BLaER1 treated with 17β-estradiol and CSF1 and Interleukin-3, amounts not matched to agents 10 nM and 100 nM (cell line): ENCODE measurements around the gene CABP2.
"Not testable (repeated sequence)": the region's sequence is repeated elsewhere in the genome, so short reads cannot be mapped to it uniquely, and the experiment has no call there.

Experiments used
- H3K27ac ChIP-seq, 11 experiments: shearing (Covaris generic); formaldehyde crosslinking; 2 replicates each; pipeline ENCODE4 v1.8.1; 2022
- H3K27me3 ChIP-seq, 11 experiments: shearing (Covaris generic); formaldehyde crosslinking; 2 replicates each; pipeline ENCODE4 v1.8.1; 2022
- H3K36me3 ChIP-seq, 11 experiments: shearing (Covaris generic); formaldehyde crosslinking; 2 replicates each; pipeline ENCODE4 v1.8.1; 2022
- H3K4me1 ChIP-seq, 10 experiments: shearing (Covaris generic); formaldehyde crosslinking; 2 replicates each; pipeline ENCODE4 v1.8.1; 2022
- H3K4me2 ChIP-seq, 11 experiments: shearing (Covaris generic); formaldehyde crosslinking; 2 replicates each; pipeline ENCODE4 v1.8.1; 2022
- H3K4me3 ChIP-seq, 10 experiments: shearing (Covaris generic); formaldehyde crosslinking; 2 replicates each; pipeline ENCODE4 v1.8.1; 2022
- H3K9ac ChIP-seq, 11 experiments: shearing (Covaris generic); formaldehyde crosslinking; 2 replicates each; pipeline ENCODE4 v1.8.1; 2022
- H3K9me3 ChIP-seq, 11 experiments: shearing (Covaris generic); formaldehyde crosslinking; replicated peaks in 1 of 11; 2 replicates each; pipeline ENCODE4 v1.8.1; 2022
- H4K20me1 ChIP-seq, 11 experiments: shearing (Covaris generic); formaldehyde crosslinking; 2 replicates each; pipeline ENCODE4 v1.8.1; 2022
- Cebpa-rat ChIP-seq, 11 experiments: shearing (Covaris generic); IDR thresholded peaks; 2 replicates each; pipeline ENCODE4 v1.8.1; 2022

The CABP2 gene

DNA sequence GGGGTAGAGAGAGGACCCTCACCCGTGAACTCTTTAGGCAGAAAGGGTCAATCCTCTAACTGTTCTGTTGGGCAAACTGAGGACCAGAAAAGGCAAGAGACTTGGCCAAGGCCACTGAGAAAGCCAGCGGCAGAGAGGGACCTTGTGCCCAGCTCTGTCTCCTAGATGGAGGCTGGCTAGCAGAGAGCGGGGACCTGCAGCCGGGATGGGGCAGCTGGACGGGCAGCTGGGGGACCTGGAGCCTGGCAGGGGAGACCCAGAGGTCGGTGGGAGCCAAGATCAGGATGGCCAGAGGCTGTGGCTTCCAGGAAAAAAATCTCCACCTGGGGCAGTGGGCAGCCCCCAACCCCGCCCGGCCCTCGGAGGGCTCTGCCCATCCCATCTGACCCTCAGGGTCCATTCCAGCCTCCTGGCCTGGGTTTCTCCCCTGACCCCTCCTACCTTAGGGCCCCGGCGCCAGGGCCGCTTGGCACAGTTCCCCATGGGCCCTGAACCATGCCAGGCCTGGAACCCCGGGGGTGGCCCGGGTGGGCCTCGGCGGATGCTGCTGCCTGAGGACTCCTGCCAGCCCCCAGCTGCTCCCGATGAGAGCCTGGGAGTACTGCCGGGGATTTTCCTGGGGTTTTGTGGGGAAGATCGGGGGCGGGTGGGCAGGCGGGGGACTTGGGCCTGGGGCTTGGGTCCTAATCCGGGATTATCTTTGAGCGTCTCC is at the start of gene CABP2:
TSS of gene CABP2 (minus strand) at position 603 of the 712 bp plus-strand sequence. CDS start at position 483, 120 bp downstream.
- Histone ChIP-seq H4K20me1 (no peaks in the 10 kb centered on the region), H3K9ac (no peak within 1 kb of the TSS; a peak in 1 of 22 replicates), H3K4me3 (no peak within 1 kb of the TSS), H3K4me1 (no peaks in the 10 kb centered on the region), H3K9me3 (peaks cover 0 to 6% (median 0%) of the 10 kb centered on the region in 11 experiments; a peak in 7 of 22 replicates), H3K27me3 (no peaks in the 10 kb centered on the region), H3K4me2 (no peak within 1 kb of the TSS), H3K36me3 (no peaks in the 10 kb centered on the region), H3K27ac (no peak within 1 kb of the TSS)
- TF ChIP-seq Cebpa-rat (IDR thresholded peaks at IDR 0.05) = no peak

DNA sequence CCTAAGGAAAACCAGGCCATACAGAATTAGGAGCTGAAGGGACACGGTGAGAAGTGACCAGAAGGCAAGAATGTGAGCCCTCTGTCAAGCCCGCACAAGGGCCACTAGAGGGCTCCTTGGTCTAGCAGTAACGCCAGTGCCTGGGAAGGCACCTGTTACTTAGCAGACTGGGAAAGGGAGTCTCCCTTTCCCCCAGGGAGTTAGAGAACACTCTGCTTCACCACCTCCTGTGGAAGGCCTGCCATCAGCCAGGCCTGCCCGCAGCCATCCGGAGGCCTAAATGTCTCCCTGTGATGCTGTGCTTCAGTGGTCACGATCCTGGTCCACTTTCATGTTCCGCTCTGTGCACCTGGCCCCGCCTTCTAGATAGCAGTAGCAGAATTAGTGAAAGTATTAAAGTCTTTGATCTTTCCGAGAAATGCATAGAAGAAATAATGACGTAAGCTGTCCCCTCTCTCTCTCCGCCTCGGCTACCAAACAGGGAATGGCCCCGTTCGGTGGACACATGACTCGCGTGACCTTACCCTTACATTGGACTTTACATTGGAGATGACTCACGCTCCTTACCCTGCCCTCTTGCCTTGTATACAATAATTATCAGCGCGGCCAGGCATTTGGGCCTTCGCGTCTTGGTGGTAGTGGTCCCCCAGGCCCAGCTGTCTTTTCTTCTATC is 49.6 kb upstream of the CABP2 start:
- H3K27ac ChIP-seq = no peak overlapping the region
- H3K9me3 ChIP-seq = no peaks in the 10 kb centered on the region
- H3K4me1 ChIP-seq = peaks cover 3 to 24% (median 8%) of the 10 kb centered on the region in 10 experiments; a peak in 15 of 20 replicates
- TF ChIP-seq Cebpa-rat (IDR thresholded peaks at IDR 0.05) = no peak
- no peak overlapping the region; a peak in 1 of 22 replicates for H3K9ac ChIP-seq
- no peaks in the 10 kb centered on the region for H4K20me1 ChIP-seq
- H3K4me2 ChIP-seq = peak overlapping the region; percentile 6 to 92 (median 61); a peak in 18 of 22 replicates
- H3K36me3 ChIP-seq = no peaks in the 10 kb centered on the region
- H3K4me3 ChIP-seq = 0 out of 20 replicates have a peak overlapping the region, but pooled peaks of 1 of the 10 experiments have one; percentile 18
- no peaks in the 10 kb centered on the region for H3K27me3 ChIP-seq

DNA sequence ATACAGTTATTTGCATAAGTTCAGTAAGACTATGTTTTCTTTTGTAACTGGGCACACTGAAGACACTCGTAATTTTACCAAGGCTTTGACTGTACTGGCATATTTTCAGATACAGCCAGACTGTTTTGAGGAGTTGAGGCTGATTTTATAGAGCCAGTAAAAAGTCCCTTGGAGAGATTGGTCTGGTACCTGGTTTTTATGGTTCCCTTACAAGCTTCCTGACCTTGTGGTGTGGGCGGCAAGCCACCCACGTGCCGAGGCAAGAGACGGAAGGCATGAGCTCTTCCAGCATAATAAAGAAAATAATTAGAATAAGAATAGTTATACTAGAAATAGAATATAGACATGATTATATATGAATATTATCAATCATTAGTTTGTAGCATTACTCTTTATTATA is 49.1 kb upstream of the CABP2 start:
- no peak for TF ChIP-seq Cebpa-rat (IDR thresholded peaks at IDR 0.05)
- Histone ChIP-seq H3K27ac (no peak overlapping the region), H4K20me1 (no peaks in the 10 kb centered on the region), H3K4me3 (no peak overlapping the region), H3K36me3 (no peaks in the 10 kb centered on the region), H3K4me1 (peaks cover 3 to 18% (median 8%) of the 10 kb centered on the region in 10 experiments; a peak in 15 of 20 replicates), H3K9me3 (no peaks in the 10 kb centered on the region), H3K4me2 (peak overlapping the region in 4 of 11 experiments; percentile 48 to 66 (median 62); a peak in 7 of 22 replicates), H3K9ac (no peak overlapping the region), H3K27me3 (no peaks in the 10 kb centered on the region)

DNA sequence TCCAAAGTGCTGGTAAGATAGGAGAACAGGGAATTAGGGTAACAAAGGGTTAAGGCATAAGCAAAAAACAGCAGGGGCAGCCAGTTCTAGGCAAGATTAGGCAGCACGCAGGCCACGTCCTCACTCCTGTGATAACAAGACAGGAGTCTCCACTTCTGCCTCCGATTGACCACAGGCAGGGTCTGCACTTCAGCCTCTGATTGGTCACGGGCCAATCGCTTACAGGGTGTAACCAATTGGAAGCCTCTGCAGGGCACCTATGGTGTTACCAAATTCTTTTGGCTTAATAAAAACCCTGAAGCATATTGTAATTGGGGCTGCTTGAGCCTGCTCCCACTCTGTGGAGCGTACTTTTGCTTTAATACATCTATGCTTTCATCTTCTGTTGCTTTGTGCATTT is 48.2 kb upstream of the CABP2 start:
- H3K36me3 ChIP-seq = no peaks in the 10 kb centered on the region

DNA sequence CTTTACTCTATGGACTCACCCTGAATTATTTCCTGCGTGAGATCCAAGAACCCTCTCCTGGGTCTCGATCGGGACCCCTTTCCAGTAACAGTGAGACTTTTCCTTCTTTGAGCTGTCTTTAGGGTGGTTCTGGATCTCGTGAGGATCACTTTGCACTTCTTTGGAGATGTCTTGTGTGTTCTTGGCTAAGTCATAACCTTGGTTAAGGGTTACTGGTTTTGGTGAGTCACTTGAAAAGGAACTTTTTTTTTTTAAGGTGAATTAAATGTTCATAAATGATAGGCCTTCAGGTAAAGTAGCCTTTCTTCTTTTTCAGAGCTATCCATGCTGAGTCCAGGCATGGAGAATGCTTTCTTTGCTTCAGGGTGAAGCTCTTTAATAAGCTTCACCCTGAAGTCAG is 41.0 kb upstream of the CABP2 start:
- Histone ChIP-seq H4K20me1 (no peaks in the 10 kb centered on the region), H3K27me3 (no peaks in the 10 kb centered on the region), H3K9ac (no peak overlapping the region), H3K4me1 (peaks cover 10 to 49% (median 25%) of the 10 kb centered on the region in 10 experiments), H3K4me3 (no peak overlapping the region), H3K27ac (no peak overlapping the region), H3K4me2 (no peak overlapping the region), H3K9me3 (no peaks in the 10 kb centered on the region), H3K36me3 (no peaks in the 10 kb centered on the region)
- TF ChIP-seq Cebpa-rat (IDR thresholded peaks at IDR 0.05) = no peak

More for the DNA sequence above, 48.2 kb upstream of the CABP2 start:
- no peaks in the 10 kb centered on the region for H3K9me3 ChIP-seq
- H3K4me1 ChIP-seq = peaks cover 3 to 15% (median 8%) of the 10 kb centered on the region in 10 experiments; a peak in 15 of 20 replicates
- no peak overlapping the region for H3K9ac ChIP-seq
- H3K4me2 ChIP-seq = no peak overlapping the region
- no peaks in the 10 kb centered on the region for H4K20me1 ChIP-seq
- H3K27me3 ChIP-seq = no peaks in the 10 kb centered on the region
- no peak overlapping the region for H3K27ac ChIP-seq
- TF ChIP-seq Cebpa-rat (IDR thresholded peaks at IDR 0.05) = no peak
- H3K4me3 ChIP-seq = no peak overlapping the region

DNA sequence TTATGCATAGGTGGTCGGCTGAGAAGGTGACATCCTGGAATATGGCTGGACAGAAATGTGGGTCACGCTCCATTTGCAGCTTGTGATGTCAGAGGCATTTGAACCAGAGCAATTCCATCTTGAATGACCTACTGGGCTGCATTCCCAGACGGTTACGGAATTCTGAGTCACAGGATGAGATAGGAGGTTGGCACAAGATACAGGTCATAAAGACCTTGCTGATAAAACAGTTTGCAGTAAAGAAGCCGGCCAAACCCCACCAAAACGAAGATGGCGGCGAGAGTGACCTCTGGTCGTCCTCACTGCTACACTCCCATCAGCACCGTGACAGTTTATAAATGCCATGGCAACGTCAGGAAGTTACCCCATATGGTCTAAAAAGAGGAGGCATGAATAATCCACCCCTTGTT is 40.5 kb upstream of the CABP2 start:
- not testable (repeated sequence) for H3K4me3 ChIP-seq, H3K36me3 ChIP-seq, H3K9ac ChIP-seq, H3K27me3 ChIP-seq, H3K27ac ChIP-seq, H4K20me1 ChIP-seq, H3K9me3 ChIP-seq
- Histone ChIP-seq H3K4me1 (peaks cover 10 to 54% (median 29%) of the 10 kb centered on the region in 10 experiments), H3K4me2 (peak overlapping the region in 4 of 11 experiments; percentile 61 to 80 (median 74); a peak in 4 of 22 replicates)

DNA sequence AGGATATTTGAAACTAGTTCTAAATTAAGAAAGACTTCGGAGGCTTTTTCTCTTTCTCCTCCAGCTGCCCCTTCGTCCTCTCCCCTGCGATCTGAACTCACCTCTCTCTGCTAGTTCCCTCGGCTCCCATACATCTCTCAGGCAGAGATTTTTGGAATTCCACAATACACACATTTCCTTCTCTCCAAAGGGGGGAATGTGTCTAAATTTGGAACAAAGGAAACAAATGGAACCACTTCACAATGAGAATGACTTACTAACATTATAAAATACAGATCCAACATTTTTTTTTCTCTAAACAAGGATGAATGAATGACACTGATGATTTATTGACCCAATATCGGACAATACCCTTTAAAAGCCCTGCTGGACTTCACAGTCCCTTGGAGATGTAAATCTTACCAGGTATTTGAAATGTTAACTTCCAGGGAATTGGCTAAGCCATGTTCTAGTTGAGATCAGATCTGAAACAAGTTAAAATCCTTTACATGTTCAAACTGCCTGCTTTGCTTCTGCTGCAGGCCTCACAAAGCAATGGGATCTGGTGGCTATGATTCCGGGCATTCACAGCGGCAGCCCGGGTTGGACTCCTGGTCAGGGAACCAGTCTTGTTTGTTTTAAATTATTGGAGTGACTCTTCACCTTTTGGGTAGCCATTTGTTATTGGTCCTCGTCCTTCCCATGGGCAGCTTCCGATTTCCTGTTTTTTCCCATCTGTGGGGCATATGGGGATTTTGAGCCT is 39.9 kb upstream of the CABP2 start:
- Histone ChIP-seq H3K9ac (peak overlapping the region in 1 of 11 experiments; percentile 7; a peak in 1 of 22 replicates), H3K36me3 (no peaks in the 10 kb centered on the region), H3K27ac (peak overlapping the region in 4 of 11 experiments; percentile 40 to 64 (median 50); a peak in 5 of 22 replicates), H3K9me3 (no peaks in the 10 kb centered on the region), H3K4me1 (peaks cover 16 to 60% (median 35%) of the 10 kb centered on the region in 10 experiments), H3K27me3 (no peaks in the 10 kb centered on the region), H3K4me3 (no peak overlapping the region), H4K20me1 (no peaks in the 10 kb centered on the region), H3K4me2 (peak overlapping the region; percentile 50 to 80 (median 61); a peak in 20 of 22 replicates)
- no peak for TF ChIP-seq Cebpa-rat (IDR thresholded peaks at IDR 0.05)

DNA sequence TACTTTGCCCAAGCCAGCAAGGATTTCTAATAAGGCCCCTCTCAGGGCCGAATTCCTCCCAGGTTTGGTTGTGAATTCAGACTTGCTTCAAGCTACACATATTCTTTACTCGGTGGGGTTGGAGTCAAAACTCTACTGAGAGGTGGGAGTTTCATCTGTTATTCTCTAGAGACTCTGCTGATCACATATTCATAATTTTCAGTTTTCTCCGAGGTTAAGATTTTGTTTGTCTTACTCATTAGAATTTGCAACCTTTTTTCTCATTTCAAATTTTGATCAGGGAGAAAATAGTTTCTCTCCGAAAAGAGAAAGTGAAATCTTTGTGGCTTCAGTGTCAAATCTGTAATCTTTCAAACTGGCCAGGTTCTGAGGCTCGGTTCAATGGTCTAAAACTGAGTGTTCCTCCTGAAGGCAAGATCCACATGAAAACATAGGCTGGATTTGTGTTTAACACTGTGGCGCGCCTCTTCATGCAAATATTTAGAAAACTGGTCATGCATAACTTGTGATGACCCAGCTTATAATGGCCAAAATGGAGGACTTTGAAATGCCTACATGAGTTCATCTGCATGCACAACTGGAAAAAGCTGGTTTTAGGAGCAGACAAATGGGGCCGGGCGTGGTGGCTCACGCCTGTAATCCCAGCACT is 38.8 kb upstream of the CABP2 start:
- Histone ChIP-seq H3K4me3 (peak overlapping the region in 3 of 10 experiments; percentile 6 to 12 (median 8); a peak in 3 of 20 replicates), H3K4me2 (peak overlapping the region; percentile 50 to 80 (median 61)), H3K4me1 (peaks cover 17 to 66% (median 40%) of the 10 kb centered on the region in 10 experiments), H3K36me3 (no peaks in the 10 kb centered on the region), H3K27me3 (no peaks in the 10 kb centered on the region), H3K9me3 (no peaks in the 10 kb centered on the region), H4K20me1 (no peaks in the 10 kb centered on the region), H3K9ac (peak overlapping the region in 8 of 11 experiments; percentile 2 to 49 (median 40); a peak in 14 of 22 replicates), H3K27ac (peak overlapping the region in 9 of 11 experiments; percentile 2 to 64 (median 41); a peak in 11 of 22 replicates)
- TF ChIP-seq Cebpa-rat (IDR thresholded peaks at IDR 0.05) = no peak
